Vagina (tissue), 2 donors: Measurements from ENCODE around the gene GRIK2. TPM values are rescaled to one million over a fixed set of nuclear protein-coding genes. Genes with fewer than 3 reads are reported as not detected.

Source experiments
- DNase-seq, 2 donors: peaks; one replicate each; pipeline ENCODE4 v3.0.0-alpha.2; 2017; ENCODE audit errors: extremely low spot score in 2 of 2
- H3K27ac ChIP-seq: fragments of 200-600 bp; sonication (generic); one replicate; pipeline ENCODE4 v1.5.1; 2019
- H3K27me3 ChIP-seq: fragments of 200-600 bp; sonication (generic); one replicate; pipeline ENCODE4 v1.5.1; 2019
- H3K36me3 ChIP-seq, 2 donors: fragments of 200-600 bp; sonication (generic); one replicate each; pipeline ENCODE4 v1.5.1; 2017 to 2019
- H3K4me1 ChIP-seq: fragments of 200-600 bp; sonication (generic); one replicate; pipeline ENCODE4 v1.5.1; 2019
- H3K4me3 ChIP-seq, 2 donors: fragments of 200-600 bp; sonication (generic); 1 replicate in 1 of 2; 2 replicates in 1 of 2; pipeline ENCODE4 v1.5.1; 2016 to 2019
- H3K9me3 ChIP-seq: fragments of 200-600 bp; sonication (generic); one replicate; pipeline ENCODE4 v1.5.1; 2019
- CTCF ChIP-seq, 3 experiments: fragments of 450-650 bp in 2 of 3; fragments of 200-600 bp in 1 of 3; sonication (generic) in 1 of 3; IDR thresholded peaks; one replicate each; pipeline ENCODE4 v1.5.1; 2017 to 2019; ENCODE audit warnings: antibody characterized with exemption in 3 of 3, mild to moderate bottlenecking in 2 of 3, moderate library complexity in 2 of 3
- POLR2A ChIP-seq, 2 donors: fragments of 450-650 bp; IDR thresholded peaks; one replicate each; pipeline ENCODE4 v1.6.1; 2017; ENCODE audit warnings: antibody characterized with exemption in 2 of 2, mild to moderate bottlenecking in 2 of 2, moderate library complexity in 2 of 2
- POLR2AphosphoS5 ChIP-seq, 2 donors: sonication (generic); formaldehyde crosslinking; IDR thresholded peaks; one replicate each; pipeline ENCODE4 v1.9.0; 2017; ENCODE audit warnings: antibody characterized with exemption in 2 of 2, mild to moderate bottlenecking in 2 of 2, low read depth in 1 of 2; ENCODE audit not compliant: insufficient read depth in 1 of 2
- intact Hi-C: fragments of 100-400 bp; cut with DNase I; formaldehyde crosslinking; loops from one replicate; pipeline ENCODE4 v1.15.1; 2023
- total RNA-seq: library from RNA; depleted of rRNA; stranded (reverse); fragments of >200 nt; gene quantifications from one replicate; pipeline ENCODE4 v1.2.3, GENCODE V29; 2016

GRIK2 gene
- total RNA-seq, 1 donor from 2014 or later: 8.8 TPM

- intact Hi-C loops: no loop called here
- Histone ChIP-seq H3K27me3 (no peaks in the 10 kb centered on the region), H3K4me1 (no peaks in the 10 kb centered on the region), H3K27ac (no peak overlapping the region), H3K4me3 (no peak overlapping the region), H3K9me3 (no peaks in the 10 kb centered on the region), H3K36me3 (no peaks in the 10 kb centered on the region)
- TF ChIP-seq POLR2AphosphoS5 (IDR thresholded peaks at IDR 0.05; ENCODE audit: insufficient read depth in 1 of 2, low read depth in 1 of 2) (no peak), CTCF (IDR thresholded peaks at IDR 0.05) (no peak), POLR2A (IDR thresholded peaks at IDR 0.05) (no peak)
- DNase-seq: no peak
Measured at GRCh38 chr6:101645770-101646169, 252.3 kb downstream of the GRIK2 start.

GRCh38 chr6:101650402-101651100, 257.0 kb downstream of the GRIK2 start:
- H3K4me3 ChIP-seq: no peak overlapping the region
- no peak overlapping the region for H3K27ac ChIP-seq
- H3K9me3 ChIP-seq: no peaks in the 10 kb centered on the region
- intact Hi-C loops: no loop called here
- DNase-seq: no peak
- H3K36me3 ChIP-seq: no peaks in the 10 kb centered on the region
- no peak for TF ChIP-seq POLR2A (IDR thresholded peaks at IDR 0.05)
- TF ChIP-seq CTCF (IDR thresholded peaks at IDR 0.05): no peak
- no peak for TF ChIP-seq POLR2AphosphoS5 (IDR thresholded peaks at IDR 0.05; ENCODE audit: insufficient read depth in 1 of 2, low read depth in 1 of 2)
- H3K27me3 ChIP-seq: no peaks in the 10 kb centered on the region
- no peaks in the 10 kb centered on the region for H3K4me1 ChIP-seq

GRCh38 chr6:101652079-101652478, 258.6 kb downstream of the GRIK2 start:
- DNase-seq: no peak
- no peaks in the 10 kb centered on the region for H3K4me1 ChIP-seq
- H3K27ac ChIP-seq: no peak overlapping the region
- no peaks in the 10 kb centered on the region for H3K36me3 ChIP-seq
- H3K9me3 ChIP-seq: no peaks in the 10 kb centered on the region
- H3K27me3 ChIP-seq: no peaks in the 10 kb centered on the region
- TF ChIP-seq POLR2AphosphoS5 (IDR thresholded peaks at IDR 0.05; ENCODE audit: insufficient read depth in 1 of 2, low read depth in 1 of 2) (no peak), POLR2A (IDR thresholded peaks at IDR 0.05) (no peak), CTCF (IDR thresholded peaks at IDR 0.05) (no peak)
- intact Hi-C loops: no loop called here
- no peak overlapping the region for H3K4me3 ChIP-seq

- no peak overlapping the region for H3K4me3 ChIP-seq
- DNase-seq: no peak
- TF ChIP-seq CTCF (IDR thresholded peaks at IDR 0.05) (no peak), POLR2AphosphoS5 (IDR thresholded peaks at IDR 0.05; ENCODE audit: insufficient read depth in 1 of 2, low read depth in 1 of 2) (no peak), POLR2A (IDR thresholded peaks at IDR 0.05) (no peak)
- intact Hi-C loops: no loop called here
- no peaks in the 10 kb centered on the region for H3K27me3 ChIP-seq
- H3K36me3 ChIP-seq: no peaks in the 10 kb centered on the region
- H3K27ac ChIP-seq: no peak overlapping the region
- H3K4me1 ChIP-seq: no peaks in the 10 kb centered on the region
- no peaks in the 10 kb centered on the region for H3K9me3 ChIP-seq
Measured at GRCh38 chr6:101655109-101655508, 261.6 kb downstream of the GRIK2 start.

GRCh38 chr6:101662111-101662897, 268.8 kb downstream of the GRIK2 start:
- no peaks in the 10 kb centered on the region for H3K4me1 ChIP-seq
- intact Hi-C loops: no loop called here
- no peak for DNase-seq
- no peak for TF ChIP-seq POLR2AphosphoS5 (IDR thresholded peaks at IDR 0.05; ENCODE audit: insufficient read depth in 1 of 2, low read depth in 1 of 2)
- TF ChIP-seq POLR2A (IDR thresholded peaks at IDR 0.05): no peak
- TF ChIP-seq CTCF (IDR thresholded peaks at IDR 0.05): no peak
- no peak overlapping the region for H3K27ac ChIP-seq
- no peak overlapping the region for H3K4me3 ChIP-seq
- H3K27me3 ChIP-seq: no peaks in the 10 kb centered on the region
- no peaks in the 10 kb centered on the region for H3K9me3 ChIP-seq
- H3K36me3 ChIP-seq: no peaks in the 10 kb centered on the region
